Sigmoid colon (tissue), 4 donors: Measurements from ENCODE around the gene ACOXL.

ENCODE experiments used
- EP300 ChIP-seq, 4 donors: sonication (generic); formaldehyde crosslinking; IDR thresholded peaks; one replicate each; pipeline ENCODE4 v1.6.1; 2017; ENCODE audit warnings: antibody characterized with exemption in 4 of 4
- POLR2A ChIP-seq, 2 donors: fragments of 450-650 bp; IDR thresholded peaks; one replicate each; pipeline ENCODE4 v1.6.1; 2016; ENCODE audit warnings: antibody characterized with exemption in 2 of 2, mild to moderate bottlenecking in 2 of 2, moderate library complexity in 2 of 2

GRCh38 chr2:111101592-111101991 lies 369.2 kb downstream of the ACOXL start:
- TF ChIP-seq POLR2A (IDR thresholded peaks at IDR 0.05) (no peak), EP300 (IDR thresholded peaks at IDR 0.05) (no peak)
